Thoracic aorta (tissue), 2 donors: ENCODE results near the gene BAZ1A. TPM values are rescaled to one million over a fixed set of nuclear protein-coding genes. Genes with fewer than 3 reads are reported as not detected.

Experiments
- ATAC-seq: fragments of 150-250 bp; one replicate; pipeline ENCODE4 v1.8.0; 2017; ENCODE audit warnings: low read depth; ENCODE audit not compliant: insufficient number of reproducible peaks, low FRiP score
- DNase-seq: peaks from one replicate; pipeline ENCODE4 v3.0.0-alpha.2; 2020; ENCODE audit warnings: low spot score
- H3K27ac ChIP-seq, 2 donors: fragments of 200-600 bp; sonication (generic); 1 replicate in 1 of 2; 2 replicates in 1 of 2; pipeline ENCODE4 v1.5.1; 2016; ENCODE audit warnings: mild to moderate bottlenecking in 2 of 2, moderate library complexity in 2 of 2
- H3K27me3 ChIP-seq: fragments of 200-600 bp; sonication (generic); replicated peaks from 2 replicates; pipeline ENCODE4 v1.6.0; 2016; ENCODE audit warnings: mild to moderate bottlenecking; ENCODE audit not compliant: insufficient read depth
- H3K36me3 ChIP-seq: fragments of 200-600 bp; sonication (generic); one replicate; pipeline ENCODE4 v1.5.1; 2016
- H3K4me1 ChIP-seq, 2 donors: fragments of 200-600 bp; sonication (generic); 1 replicate in 1 of 2; 2 replicates in 1 of 2; pipeline versions ENCODE4 v1.5.1 to v1.6.0; 2016; ENCODE audit warnings: low read depth in 2 of 2, mild to moderate bottlenecking in 1 of 2; ENCODE audit not compliant: control insufficient read depth in 1 of 2
- H3K4me3 ChIP-seq: fragments of 200-600 bp; sonication (generic); 2 replicates; pipeline ENCODE4 v1.5.1; 2016; ENCODE audit warnings: mild to moderate bottlenecking
- H3K9me3 ChIP-seq: fragments of 200-600 bp; sonication (generic); 2 replicates; pipeline ENCODE4 v1.5.1; 2016
- CTCF ChIP-seq: fragments of 200-600 bp; sonication (generic); IDR thresholded peaks from one replicate; pipeline ENCODE4 v1.5.1; 2019; ENCODE audit warnings: antibody characterized with exemption
- total RNA-seq, 2 donors: library from RNA; depleted of rRNA; stranded (reverse); fragments of >200 nt; gene quantifications; one replicate each; pipeline versions ENCODE4 v1.1.0 to v1.2.3, GENCODE V29; 2016

The BAZ1A gene
- total RNA-seq, 2 donors from 2014 or later: 16.1 to 51.6 TPM

- no peak overlapping the region for H3K27ac ChIP-seq
- TF ChIP-seq CTCF: no peak
- no peaks in the 10 kb centered on the region for H3K9me3 ChIP-seq
- H3K4me1 ChIP-seq: no peaks in the 10 kb centered on the region
- H3K27me3 ChIP-seq: no peaks in the 10 kb centered on the region
- H3K36me3 ChIP-seq: no peaks in the 10 kb centered on the region
- no peak for DNase-seq
- H3K4me3 ChIP-seq: no peak overlapping the region
- ATAC-seq: no peak
Measured at GRCh38 chr14:34732802-34733201, 142.4 kb downstream of the BAZ1A start.

GRCh38 chr14:34723867-34724266 is 151.3 kb downstream of the BAZ1A start:
- TF ChIP-seq CTCF: no peak
- H3K27me3 ChIP-seq: no peaks in the 10 kb centered on the region
- H3K9me3 ChIP-seq: no peaks in the 10 kb centered on the region
- peak overlapping the region in 1 of 2 donors; percentile 43 for H3K27ac ChIP-seq
- peaks cover 3 to 8% of the 10 kb centered on the region in 2 donors for H3K4me1 ChIP-seq
- DNase-seq (no peak), ATAC-seq (no peak)
- H3K4me3 ChIP-seq: no peak overlapping the region
- no peaks in the 10 kb centered on the region for H3K36me3 ChIP-seq

DNA sequence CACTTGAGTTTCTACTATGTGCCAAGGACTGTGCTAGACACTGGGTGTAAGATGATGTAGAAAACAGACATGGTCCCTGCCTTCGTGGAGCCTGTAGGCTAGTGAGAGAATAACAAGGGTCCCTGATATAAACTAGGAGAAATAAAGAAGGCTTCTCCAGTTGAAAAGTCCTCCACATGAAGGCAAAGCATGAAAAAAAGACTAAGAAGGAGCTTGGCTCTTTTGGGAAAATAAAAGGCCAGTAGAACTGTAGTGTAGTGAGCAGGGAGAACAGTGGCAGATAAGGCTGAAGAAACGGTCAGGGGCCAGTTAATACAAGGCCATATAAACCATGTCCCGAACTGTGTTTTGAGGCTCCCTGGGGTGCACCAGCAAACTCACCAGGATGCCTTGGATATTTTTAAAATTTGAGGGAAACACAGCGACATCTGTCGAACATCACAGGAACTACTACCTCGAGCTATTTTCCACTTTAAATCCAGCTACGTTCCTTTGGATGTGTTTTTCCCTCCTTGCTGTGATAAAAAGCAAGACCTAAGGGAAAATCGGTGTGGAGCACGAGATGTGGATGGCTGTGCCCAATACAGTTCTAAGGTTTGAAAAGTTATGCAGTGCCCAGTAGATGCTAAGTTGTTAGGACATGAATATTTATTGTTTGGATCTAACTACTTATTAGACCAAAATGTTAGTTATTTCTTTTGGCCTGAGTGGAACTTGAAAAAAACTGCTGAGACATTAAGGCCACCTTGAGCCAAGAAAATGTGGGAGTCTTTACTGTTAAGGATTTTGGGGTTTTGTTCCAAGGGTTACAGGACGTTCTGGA is 152.2 kb downstream of the BAZ1A start:
- Histone ChIP-seq H3K36me3 (no peaks in the 10 kb centered on the region), H3K4me3 (no peak overlapping the region), H3K4me1 (peaks cover 3 to 8% of the 10 kb centered on the region in 2 donors), H3K27me3 (no peaks in the 10 kb centered on the region), H3K9me3 (no peaks in the 10 kb centered on the region), H3K27ac (peak overlapping the region in 1 of 2 donors; percentile 43)
- ATAC-seq (peak; percentile 50), DNase-seq (no peak)
- TF ChIP-seq CTCF: peak; percentile 86

DNA sequence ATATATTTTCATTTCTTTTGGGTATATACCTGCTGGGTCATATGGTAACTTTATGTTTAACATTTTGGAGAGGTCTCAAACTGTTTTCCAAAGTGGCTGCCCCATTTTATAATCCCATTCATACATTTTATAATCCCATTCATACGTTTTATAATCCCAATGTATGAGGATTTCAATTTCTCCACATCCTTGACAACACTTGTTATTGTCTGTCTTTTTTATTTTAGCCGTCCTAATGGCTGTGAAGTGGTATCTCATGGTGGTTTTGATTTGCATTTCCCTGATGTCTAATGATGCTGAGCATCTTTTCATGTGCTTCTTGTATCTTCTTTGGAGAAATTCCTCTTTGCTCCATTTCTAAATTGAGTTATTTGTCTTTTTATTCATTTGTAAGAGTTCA is 154.0 kb downstream of the BAZ1A start:
- no peaks in the 10 kb centered on the region for H3K9me3 ChIP-seq

More for the DNA sequence above, 154.0 kb downstream of the BAZ1A start:
- peaks cover 3 to 8% of the 10 kb centered on the region in 2 donors for H3K4me1 ChIP-seq
- DNase-seq (no peak), ATAC-seq (no peak)
- no peaks in the 10 kb centered on the region for H3K27me3 ChIP-seq
- no peak overlapping the region for H3K27ac ChIP-seq
- no peak for TF ChIP-seq CTCF
- H3K4me3 ChIP-seq: no peak overlapping the region
- H3K36me3 ChIP-seq: no peaks in the 10 kb centered on the region
